Fibroblast of pulmonary artery (primary cell): ENCODE measurements around the gene SHISA9.

ENCODE experiments used
- DNase-seq: peaks from one replicate; pipeline ENCODE4 v3.0.0-alpha.2; 2010; ENCODE audit warnings: low read depth
- H3K4me3 ChIP-seq: replicated peaks from 2 replicates; pipeline ENCODE4 v1.5.1; 2011; ENCODE audit warnings: low read depth, mild to moderate bottlenecking, control low read depth, low read length, moderate library complexity
- TF ChIP-seq, protein P1 (sequence below): IDR thresholded peaks from 2 replicates; pipeline ENCODE4 v1.5.1; 2011; ENCODE audit warnings: mild to moderate bottlenecking, control low read depth, low read length, inconsistent platforms; ENCODE audit errors: missing control alignments

SHISA9 gene

DNA sequence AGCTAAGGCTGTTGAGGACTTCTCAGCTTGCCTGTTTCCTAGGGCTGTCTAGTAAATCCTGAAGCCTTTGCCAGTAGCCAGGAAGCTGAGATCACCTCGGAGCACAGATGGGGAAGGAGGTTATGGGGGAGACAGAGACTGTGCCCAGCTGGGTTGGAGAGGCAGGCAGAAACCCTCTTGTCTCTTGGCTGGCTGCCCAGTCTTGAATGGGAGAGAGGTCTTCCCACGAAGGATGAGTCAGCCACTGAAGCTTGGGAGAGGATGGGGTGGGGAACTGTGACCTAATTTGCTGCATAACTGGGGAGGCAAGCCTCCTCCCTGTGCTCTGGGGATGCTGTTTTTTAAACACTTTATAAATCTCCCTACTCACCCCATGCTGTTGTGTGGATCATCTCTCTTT, 69.8 kb downstream of the SHISA9 start:
- H3K4me3 ChIP-seq: no peak overlapping the region
- TF ChIP-seq, protein P1, sequence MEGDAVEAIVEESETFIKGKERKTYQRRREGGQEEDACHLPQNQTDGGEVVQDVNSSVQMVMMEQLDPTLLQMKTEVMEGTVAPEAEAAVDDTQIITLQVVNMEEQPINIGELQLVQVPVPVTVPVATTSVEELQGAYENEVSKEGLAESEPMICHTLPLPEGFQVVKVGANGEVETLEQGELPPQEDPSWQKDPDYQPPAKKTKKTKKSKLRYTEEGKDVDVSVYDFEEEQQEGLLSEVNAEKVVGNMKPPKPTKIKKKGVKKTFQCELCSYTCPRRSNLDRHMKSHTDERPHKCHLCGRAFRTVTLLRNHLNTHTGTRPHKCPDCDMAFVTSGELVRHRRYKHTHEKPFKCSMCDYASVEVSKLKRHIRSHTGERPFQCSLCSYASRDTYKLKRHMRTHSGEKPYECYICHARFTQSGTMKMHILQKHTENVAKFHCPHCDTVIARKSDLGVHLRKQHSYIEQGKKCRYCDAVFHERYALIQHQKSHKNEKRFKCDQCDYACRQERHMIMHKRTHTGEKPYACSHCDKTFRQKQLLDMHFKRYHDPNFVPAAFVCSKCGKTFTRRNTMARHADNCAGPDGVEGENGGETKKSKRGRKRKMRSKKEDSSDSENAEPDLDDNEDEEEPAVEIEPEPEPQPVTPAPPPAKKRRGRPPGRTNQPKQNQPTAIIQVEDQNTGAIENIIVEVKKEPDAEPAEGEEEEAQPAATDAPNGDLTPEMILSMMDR: no peak
- DNase-seq: no peak

DNA sequence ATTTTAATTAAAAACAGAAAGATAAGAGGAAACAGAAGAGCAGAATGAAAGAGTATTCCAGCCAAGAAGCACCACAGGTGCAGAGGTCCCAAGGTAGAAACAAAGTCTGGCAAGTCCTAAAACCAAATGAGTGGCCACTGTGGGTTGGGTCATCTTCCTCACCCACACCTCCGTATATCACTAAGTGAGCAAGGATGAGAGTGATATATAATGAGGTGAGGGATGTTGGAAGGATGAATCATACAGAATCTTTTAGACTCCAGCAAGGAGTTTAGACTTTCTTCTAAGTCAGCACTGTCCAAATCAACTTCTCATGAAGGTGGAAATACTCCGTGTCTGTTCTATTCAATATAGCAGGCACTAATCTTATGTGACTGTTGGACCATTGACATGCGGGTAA, 70.8 kb downstream of the SHISA9 start:
- DNase-seq: no peak
- no peak overlapping the region for H3K4me3 ChIP-seq
- TF ChIP-seq, protein P1: no peak

DNA sequence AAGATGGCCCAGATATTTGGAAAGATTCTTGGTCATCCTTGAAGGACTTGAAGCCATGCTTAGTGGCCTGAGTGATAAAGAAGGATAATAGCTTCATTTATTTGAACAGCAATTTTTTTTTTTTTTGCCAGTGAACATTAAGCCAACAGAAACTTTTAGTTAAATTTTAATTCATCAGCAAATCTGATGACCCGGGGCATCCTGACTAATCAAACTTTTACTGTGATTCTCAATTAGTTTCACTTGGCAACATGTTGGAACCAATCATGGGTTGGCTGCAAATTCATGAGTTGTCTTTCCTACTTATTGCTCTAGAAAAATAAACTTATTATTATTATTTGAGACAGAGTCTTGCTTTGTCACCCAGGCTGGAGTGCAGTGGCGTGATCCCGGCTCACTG, 74.4 kb downstream of the SHISA9 start:
- TF ChIP-seq, protein P1: no peak
- H3K4me3 ChIP-seq: no peak overlapping the region
- no peak for DNase-seq

DNA sequence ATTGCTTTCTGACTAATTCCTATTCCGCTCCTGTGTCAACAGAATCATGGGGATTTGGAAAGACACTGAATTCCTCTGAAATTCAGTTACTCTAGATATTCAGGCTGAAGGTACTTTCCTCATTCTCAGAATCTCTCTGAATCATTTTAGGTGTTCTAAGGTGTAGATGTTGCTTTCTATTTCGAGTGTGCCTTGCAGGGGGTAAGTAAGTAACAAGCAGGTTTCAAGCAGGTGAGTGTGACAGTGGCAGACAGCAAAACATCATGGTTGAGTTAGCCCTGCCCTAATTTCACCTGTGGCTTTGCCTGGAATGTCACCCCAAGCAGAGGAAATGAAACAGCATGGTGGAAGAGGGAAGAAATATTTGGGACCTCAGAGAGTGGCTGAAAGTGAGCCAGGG, 75.1 kb downstream of the SHISA9 start:
- TF ChIP-seq, protein P1: no peak
- no peak for DNase-seq
- H3K4me3 ChIP-seq: no peak overlapping the region

DNA sequence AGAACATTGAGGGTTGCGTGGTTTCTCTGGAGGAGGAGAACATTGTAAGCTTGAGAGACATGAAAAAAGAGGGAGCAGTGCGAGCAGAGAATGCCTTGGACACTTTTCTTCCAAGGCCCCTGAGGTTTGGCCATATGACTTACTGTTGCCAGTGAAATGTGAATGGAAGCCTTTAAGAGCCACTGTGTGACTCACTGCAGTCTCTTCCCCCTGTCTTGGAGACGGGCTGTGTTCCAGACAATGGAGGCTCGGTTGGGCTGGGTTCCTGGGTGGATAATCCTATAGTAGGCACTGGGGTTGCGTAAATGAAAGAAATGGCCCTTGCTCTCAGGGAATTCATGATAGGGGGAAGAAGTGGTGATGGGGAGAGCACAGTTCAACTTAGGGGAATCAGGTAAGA, 75.5 kb downstream of the SHISA9 start:
- no peak for DNase-seq
- TF ChIP-seq, protein P1: no peak
- H3K4me3 ChIP-seq: no peak overlapping the region

DNA sequence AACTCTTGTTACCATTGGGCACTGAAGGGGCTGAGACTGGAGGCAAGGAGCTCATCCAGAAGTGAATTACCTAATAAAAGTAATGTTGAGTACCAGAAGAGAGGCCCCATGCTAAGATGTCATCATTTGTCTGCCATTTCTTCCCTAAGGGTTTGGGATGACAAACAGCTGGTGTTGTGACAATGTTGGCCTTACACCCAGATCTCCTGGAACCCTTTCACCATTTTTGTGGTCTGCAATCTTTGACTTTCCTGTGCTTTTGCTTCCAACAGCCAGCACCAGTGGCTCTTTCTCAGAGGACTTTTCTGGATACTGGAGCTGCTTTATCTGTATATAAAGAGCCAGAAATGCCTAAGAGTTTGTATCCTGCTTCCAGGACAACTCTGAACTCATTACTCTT, 84.1 kb downstream of the SHISA9 start:
- TF ChIP-seq, protein P1: no peak
- DNase-seq: no peak
- no peak overlapping the region for H3K4me3 ChIP-seq

DNA sequence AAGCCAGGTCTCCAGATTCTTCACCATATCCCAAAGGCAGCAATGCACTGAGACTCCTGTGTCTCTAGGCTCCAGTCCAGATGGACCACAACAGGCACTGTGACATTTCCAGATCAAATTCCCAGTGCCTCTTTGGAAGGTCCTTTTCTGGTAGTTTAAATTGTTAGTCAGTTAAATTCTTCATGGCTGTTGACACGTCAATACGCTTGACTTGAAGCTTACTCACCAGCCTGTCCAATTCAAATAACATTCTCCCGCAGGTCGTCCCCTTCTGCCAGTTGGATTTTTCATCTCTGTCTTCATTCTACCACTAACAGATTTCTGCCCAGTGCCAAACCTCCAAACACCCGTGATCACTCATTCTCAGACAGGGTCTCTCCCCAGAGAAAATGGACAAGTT, 86.7 kb downstream of the SHISA9 start:
- TF ChIP-seq, protein P1: no peak
- H3K4me3 ChIP-seq: no peak overlapping the region
- DNase-seq: no peak
